ENCODE results near the gene SH3BP2.
"Not testable (repeated sequence)": the region's sequence is repeated elsewhere in the genome, so short reads cannot be mapped to it uniquely, and the experiment has no call there.

The SH3BP2 gene

GRCh38 chr4:2765832-2766526 is 26.9 kb upstream of the SH3BP2 start:
- DNase-seq (ENCODE audit: low read depth, low spot score): no peak
- ChIA-PET CTCF (interaction anchor here (0.8 to 1.5 kb wide), 4 partner anchors 8 to 271 kb away, joined by 3 to 4 read pairs (median 4); no protein-coding TSS in a partner anchor), POLR2A (no interaction called here)
- TF ChIP-seq CTCF (IDR thresholded peaks at IDR 0.05; ENCODE audit: insufficient read depth, low read length, missing control alignments): no peak
- H3K4me3 ChIP-seq (ENCODE audit: low read depth, low read length): no peak overlapping the region

GRCh38 chr4:2767046-2767704 is 25.7 kb upstream of the SH3BP2 start:
- TF ChIP-seq CTCF (IDR thresholded peaks at IDR 0.05; ENCODE audit: insufficient read depth, low read length, missing control alignments): no peak
- DNase-seq (ENCODE audit: low read depth, low spot score): no peak
- ChIA-PET CTCF (interaction anchor here (1.2 to 1.4 kb wide), 2 partner anchors 10 to 270 kb away, joined by 3 to 4 read pairs; no protein-coding TSS in a partner anchor), POLR2A (no interaction called here)
- no peak overlapping the region for H3K4me3 ChIP-seq (ENCODE audit: low read depth, low read length)

DNA sequence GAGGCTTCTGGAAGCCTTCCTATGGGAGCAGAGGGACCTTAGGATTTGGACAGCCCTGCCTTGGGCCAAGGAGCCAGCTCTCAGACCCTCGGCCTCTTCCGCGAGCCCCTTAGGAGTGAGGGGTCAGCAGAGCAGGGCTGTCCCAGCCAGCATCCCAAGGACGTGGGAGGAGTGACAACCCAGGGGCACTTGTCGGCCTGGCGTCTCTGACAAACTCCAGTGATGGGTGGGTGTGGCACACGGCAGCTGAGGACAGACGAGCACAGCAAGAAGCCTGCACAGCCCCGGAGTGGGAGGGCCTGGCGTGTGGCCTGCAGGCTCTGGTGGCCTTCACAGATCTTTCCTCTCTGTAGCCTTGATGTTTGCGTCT is 25.2 kb upstream of the SH3BP2 start:
- TF ChIP-seq CTCF (IDR thresholded peaks at IDR 0.05; ENCODE audit: insufficient read depth, low read length, missing control alignments): no peak
- no peak overlapping the region for H3K4me3 ChIP-seq (ENCODE audit: low read depth, low read length)
- ChIA-PET POLR2A (no interaction called here), CTCF (interaction anchor here (1.4 kb wide), 1 partner anchor 269 kb away, joined by 3 read pairs; no protein-coding TSS in a partner anchor)
- no peak for DNase-seq (ENCODE audit: low read depth, low spot score)

DNA sequence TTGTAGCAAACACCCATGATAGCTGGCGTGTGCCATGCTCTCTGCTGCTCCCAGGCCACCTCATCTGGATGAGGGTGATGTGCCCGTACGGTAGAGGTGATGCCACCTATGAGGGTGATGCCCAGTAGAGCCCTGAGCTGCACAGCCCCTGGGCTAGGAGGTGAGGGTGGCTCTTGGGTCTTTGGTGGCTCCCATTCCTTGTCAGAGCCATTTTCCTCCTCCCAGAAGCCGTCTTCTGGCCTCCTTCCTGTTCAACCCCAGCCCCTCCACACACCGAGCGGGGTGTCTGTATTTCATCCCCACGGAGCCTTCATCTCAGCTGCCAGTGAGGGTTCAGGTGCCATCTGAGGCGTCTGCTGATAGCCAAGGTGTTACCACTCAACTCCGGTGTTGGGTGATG is 24.8 kb upstream of the SH3BP2 start:
- ChIA-PET POLR2A (no interaction called here), CTCF (interaction anchor here (0.9 kb wide), 1 partner anchor 50 kb away, joined by 3 read pairs; no protein-coding TSS in a partner anchor)
- no peak for TF ChIP-seq CTCF (IDR thresholded peaks at IDR 0.05; ENCODE audit: insufficient read depth, low read length, missing control alignments)
- no peak for DNase-seq (ENCODE audit: low read depth, low spot score)
- no peak overlapping the region for H3K4me3 ChIP-seq (ENCODE audit: low read depth, low read length)

GRCh38 chr4:2768921-2769336 is 24.0 kb upstream of the SH3BP2 start:
- CTCF ChIA-PET: interaction anchor here (0.9 to 1.0 kb wide), 2 partner anchors 8 to 50 kb away, joined by 3 read pairs; no protein-coding TSS in a partner anchor
- no peak overlapping the region for H3K4me3 ChIP-seq (ENCODE audit: low read depth, low read length)
- TF ChIP-seq CTCF (IDR thresholded peaks at IDR 0.05; ENCODE audit: insufficient read depth, low read length, missing control alignments): no peak
- POLR2A ChIA-PET: no interaction called here
- DNase-seq (ENCODE audit: low read depth, low spot score): no peak

GRCh38 chr4:2771264-2771663 is 21.6 kb upstream of the SH3BP2 start:
- no peak for DNase-seq (ENCODE audit: low read depth, low spot score)
- POLR2A ChIA-PET: no interaction called here
- no peak for TF ChIP-seq CTCF (IDR thresholded peaks at IDR 0.05; ENCODE audit: insufficient read depth, low read length, missing control alignments)
- CTCF ChIA-PET: no interaction called here
- H3K4me3 ChIP-seq (ENCODE audit: low read depth, low read length): no peak overlapping the region

DNA sequence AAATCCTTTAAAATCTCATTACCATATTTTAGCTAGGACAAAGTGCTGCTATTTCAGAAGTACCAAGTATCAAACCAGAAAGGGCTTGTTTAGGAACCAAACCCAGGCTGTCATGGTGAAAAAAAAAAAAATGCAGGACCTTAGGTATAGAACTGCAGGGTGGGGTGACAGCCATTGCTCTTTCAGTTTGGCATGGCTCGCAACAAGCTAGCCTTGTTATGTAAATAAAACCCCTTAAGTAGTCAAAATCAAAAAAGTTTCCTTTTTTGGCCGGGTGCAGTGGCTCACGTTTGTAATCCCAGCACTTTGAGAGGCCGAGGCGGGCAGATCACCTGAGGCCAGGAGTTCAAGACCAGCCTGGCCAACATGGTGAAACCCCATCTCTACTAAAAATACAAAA is 12.2 kb upstream of the SH3BP2 start:
- DNase-seq (ENCODE audit: low read depth, low spot score); H3K4me3 ChIP-seq (ENCODE audit: low read depth, low read length); POLR2A ChIA-PET: not testable (repeated sequence)
- CTCF ChIA-PET: interaction anchor here (1.4 to 2.6 kb wide), 2 partner anchors 16 to 17 kb away, joined by 5 read pairs; no protein-coding TSS in a partner anchor

Data from AG04449 (cell line).